Loucy (cell line): ENCODE measurements around the gene CYB561A3.

Experiments
- CTCF ChIP-seq: fragments of 200-600 bp; sonication (generic); conservative IDR thresholded peaks from 2 replicates; pipeline ENCODE4 v1.5.1; 2014; ENCODE audit warnings: mild to moderate bottlenecking, antibody characterized with exemption, low read length
- EZH2phosphoT487 ChIP-seq: fragments of 200-600 bp; IDR thresholded peaks from 2 replicates; pipeline ENCODE4 v1.6.1; 2018; ENCODE audit warnings: antibody characterized with exemption, mild to moderate bottlenecking, moderate library complexity, borderline replicate concordance

GRCh38 chr11:61377461-61378160 is 15.9 kb upstream of the CYB561A3 start:
- TF ChIP-seq CTCF (no peak), EZH2phosphoT487 (no peak)
